HepG2 (cell line): Measurements from ENCODE around the gene CD300LB.

Experiments used
- CTCF ChIP-seq: sonication (generic); formaldehyde crosslinking; IDR thresholded peaks from 2 replicates; pipeline ENCODE4 v1.5.0; 2020; ENCODE audit warnings: mild to moderate bottlenecking, missing genetic modification reagents, moderate library complexity
- DNMT1 ChIP-seq: sonication (generic); formaldehyde crosslinking; IDR thresholded peaks from 2 replicates; pipeline ENCODE4 v1.5.1; 2020; ENCODE audit warnings: mild to moderate bottlenecking, missing genetic modification reagents
- MXD4 ChIP-seq: IDR thresholded peaks from 2 replicates; pipeline ENCODE4 v1.6.1; 2016; ENCODE audit warnings: mild to moderate bottlenecking, missing biosample characterization, missing genetic modification reagents
- RBAK ChIP-seq: sonication (generic); formaldehyde crosslinking; IDR thresholded peaks from 2 replicates; pipeline ENCODE4 v1.5.1; 2020; ENCODE audit warnings: mild to moderate bottlenecking, missing genetic modification reagents
- UBTF ChIP-seq: sonication (generic); formaldehyde crosslinking; IDR thresholded peaks from 2 replicates; pipeline ENCODE4 v1.4.0; 2020; ENCODE audit warnings: mild to moderate bottlenecking, missing genetic modification reagents
- ZNF18 ChIP-seq: sonication (generic); formaldehyde crosslinking; IDR thresholded peaks from 2 replicates; pipeline ENCODE4 v1.8.0; 2022; ENCODE audit warnings: mild to moderate bottlenecking, missing genetic modification reagents; ENCODE audit not compliant: insufficient replicate concordance
- ZNF235 ChIP-seq: sonication (generic); formaldehyde crosslinking; IDR thresholded peaks from 2 replicates; pipeline ENCODE4 v1.8.1; 2023; ENCODE audit warnings: mild to moderate bottlenecking, missing genetic modification reagents, borderline replicate concordance
- ZNF468 ChIP-seq: sonication (generic); formaldehyde crosslinking; IDR thresholded peaks from 2 replicates; pipeline ENCODE4 v1.8.0; 2022; ENCODE audit warnings: mild to moderate bottlenecking, moderate library complexity, missing genetic modification reagents

- no peak for TF ChIP-seq DNMT1 (CRISPR knock-in tag)
- no peak for TF ChIP-seq ZNF235 (CRISPR knock-in tag)
- no peak for TF ChIP-seq RBAK (CRISPR knock-in tag)
- no peak for TF ChIP-seq CTCF (CRISPR knock-in tag)
- no peak for TF ChIP-seq MXD4 (CRISPR knock-in tag)
- TF ChIP-seq ZNF468 (CRISPR knock-in tag) = no peak
- TF ChIP-seq ZNF18 (CRISPR knock-in tag) = no peak
- TF ChIP-seq UBTF = no peak
Observed at GRCh38 chr17:74571621-74572270, 40.5 kb upstream of the CD300LB start.
